HG03196 (cell line): ENCODE data around the gene GRIK4.

Experiments used
- ATAC-seq: cut with Tn5 transposase; IDR thresholded peaks from one replicate; pipeline ENCODE4 v1.9.1; 2021; ENCODE audit not compliant: unreplicated experiment

GRIK4 gene

DNA sequence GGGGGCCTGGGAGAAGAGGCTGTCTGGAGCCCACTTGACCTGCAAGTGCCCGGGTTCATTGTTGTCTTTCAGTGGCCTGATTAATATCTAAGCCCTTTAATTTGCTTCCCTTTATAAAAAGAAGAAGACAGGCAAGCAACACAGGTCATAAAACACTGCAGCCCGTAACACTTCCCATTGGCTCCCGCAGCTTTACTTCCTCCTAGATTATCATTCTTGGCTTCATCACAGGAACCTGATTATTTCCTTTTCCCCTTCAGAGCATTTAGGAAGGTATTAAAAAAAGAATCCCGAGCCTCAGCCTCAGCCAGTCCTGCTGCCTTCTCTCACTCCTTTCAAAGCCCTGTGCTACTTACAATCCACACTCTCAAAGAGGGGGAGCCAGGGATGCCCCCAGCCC lies 183.2 kb downstream of the GRIK4 start:
- ATAC-seq, result no peak

DNA sequence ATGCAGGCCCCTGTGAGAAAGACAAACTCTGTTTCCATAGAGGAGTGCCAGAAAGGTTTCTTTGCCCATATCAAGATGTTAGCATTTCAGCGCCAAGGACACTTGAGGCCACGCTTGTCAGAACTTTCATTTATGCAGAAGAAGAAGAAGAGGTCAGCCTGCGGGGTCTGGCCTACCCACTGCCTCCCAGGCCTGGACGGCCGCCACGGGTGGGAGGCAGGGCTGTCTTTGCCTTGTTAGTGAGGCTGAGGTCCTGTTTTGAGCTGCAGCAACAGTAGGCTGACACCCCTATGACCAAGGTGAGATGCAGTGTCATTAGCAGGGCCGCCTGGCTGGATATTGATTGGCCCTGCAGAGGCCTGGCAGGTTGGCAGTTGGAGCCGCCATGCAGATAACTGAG lies 183.9 kb downstream of the GRIK4 start:
- no peak for ATAC-seq

DNA sequence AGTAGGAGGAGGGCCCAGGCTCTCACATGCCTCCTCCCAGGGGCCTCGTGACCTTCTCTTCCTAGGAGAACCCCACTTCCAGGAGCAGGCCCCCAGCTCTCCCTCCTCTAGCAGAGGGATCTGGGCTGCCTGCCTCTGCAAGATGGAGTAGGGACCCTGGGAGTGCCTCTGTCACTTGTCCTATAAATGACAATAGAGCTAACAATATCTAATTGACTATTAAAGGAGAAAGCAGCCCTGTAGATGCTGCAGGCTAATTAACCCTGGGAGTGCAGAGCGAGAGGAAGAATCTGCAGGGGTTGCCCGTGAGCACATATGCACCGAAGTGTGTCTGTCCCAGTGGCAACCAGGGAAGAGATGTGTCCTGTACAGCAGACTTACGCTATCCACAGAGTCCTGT lies 184.4 kb downstream of the GRIK4 start:
- ATAC-seq, result no peak

DNA sequence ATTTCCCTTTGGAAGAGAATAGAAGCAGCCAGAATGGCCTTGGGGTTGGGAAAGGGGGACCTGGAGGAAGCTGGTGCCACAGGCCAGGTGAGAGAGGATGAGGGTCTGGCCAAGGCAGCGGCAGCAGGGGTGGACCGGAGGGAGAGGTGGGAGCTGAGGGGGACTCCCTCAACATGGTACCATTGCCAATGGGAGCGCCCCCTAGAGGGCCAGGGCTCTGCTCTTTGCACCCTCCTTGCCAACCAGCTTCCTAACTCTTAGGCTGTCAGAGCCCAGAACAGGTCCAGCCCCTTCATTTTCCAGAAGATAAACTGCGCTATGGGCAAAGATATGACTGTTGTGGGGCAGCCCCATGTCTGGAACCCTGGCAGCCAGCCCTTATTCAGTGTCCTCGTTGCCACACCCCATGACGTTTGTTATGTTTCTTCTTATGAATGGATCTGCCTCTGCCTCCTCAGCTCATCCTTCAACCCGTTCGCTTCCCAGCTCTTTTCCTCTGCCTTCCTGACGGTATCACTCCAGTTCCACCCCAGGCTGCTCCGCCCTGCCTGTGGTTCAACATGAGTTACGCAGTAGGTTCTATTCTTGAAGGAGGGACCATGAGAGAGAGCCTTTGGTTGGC lies 185.2 kb downstream of the GRIK4 start:
- no peak for ATAC-seq

DNA sequence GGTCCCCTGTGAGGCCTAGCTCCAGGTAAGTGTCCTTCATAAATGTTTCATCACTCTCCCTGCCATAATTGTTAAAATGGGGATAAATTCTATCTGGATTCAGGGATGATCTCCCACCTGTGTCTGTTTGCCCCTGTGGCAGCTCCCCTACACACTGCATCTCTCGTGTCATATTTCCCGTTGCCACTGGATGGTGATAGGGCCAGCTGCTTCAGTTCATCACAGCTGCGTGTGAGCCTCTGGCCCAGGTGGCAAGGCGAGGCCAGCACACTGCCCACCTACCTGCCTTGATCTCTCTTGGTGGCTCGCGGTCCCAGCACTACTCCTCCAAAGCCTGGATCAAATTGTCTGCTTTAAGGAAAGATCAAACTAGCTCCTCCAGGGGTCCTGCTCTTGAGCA lies 187.4 kb downstream of the GRIK4 start:
- ATAC-seq, result no peak

DNA sequence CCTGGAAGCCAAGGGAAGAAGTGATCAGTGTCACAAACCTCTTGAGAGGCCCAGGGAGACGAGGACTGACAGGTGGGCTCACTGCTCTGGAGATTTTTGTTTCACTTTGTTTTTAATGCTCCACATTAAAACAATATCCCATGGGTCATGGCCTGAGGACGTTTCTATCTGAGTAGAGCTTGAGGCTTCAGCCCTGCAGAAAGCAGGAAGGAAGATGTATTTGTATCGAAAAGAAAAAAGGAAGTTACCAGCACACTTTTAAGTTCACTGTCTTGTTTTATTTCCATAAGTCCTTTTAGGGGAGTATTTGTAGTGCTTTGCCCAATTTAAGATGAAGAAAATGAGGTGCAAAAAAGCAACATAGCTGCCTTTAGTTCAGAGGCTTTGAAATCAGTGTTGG lies 191.1 kb downstream of the GRIK4 start:
- no peak for ATAC-seq

DNA sequence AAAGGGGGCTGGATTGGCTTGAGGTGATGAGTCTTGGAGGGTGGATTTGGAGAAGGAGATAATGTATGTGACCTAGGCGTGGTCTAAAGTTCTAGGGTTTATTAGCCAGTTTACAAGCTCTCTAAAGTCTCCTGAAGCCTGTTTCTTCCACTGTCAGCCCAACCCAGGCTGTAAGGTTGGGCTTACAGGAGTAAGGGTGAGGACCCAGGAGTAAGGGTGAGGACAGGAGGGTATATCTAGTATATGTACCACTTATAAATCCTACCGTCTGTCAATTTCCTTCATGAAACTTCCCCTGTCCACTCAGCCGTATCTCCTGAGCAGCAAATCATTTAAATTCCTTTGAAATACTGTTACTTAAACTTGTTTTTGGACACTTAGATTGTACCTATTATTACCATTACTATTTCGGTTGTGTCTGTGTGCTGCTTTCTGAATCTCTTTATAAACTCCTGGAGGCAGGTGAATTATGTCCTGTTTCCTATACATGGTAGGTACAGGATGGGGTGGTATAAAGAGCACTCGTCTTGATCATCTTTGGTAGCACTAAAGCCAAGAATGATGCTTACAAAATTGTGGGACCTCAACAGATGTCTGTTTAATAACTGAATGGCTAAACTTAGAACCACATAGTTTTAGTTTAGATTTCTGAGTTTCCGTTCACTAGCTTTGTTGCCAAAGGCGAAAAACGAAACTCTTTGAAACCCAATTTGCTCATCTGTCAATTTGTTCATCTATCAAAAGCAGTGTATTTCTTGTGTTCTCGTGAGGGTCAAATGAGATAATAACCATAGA lies 192.0 kb downstream of the GRIK4 start:
- ATAC-seq, result peak; percentile 51

DNA sequence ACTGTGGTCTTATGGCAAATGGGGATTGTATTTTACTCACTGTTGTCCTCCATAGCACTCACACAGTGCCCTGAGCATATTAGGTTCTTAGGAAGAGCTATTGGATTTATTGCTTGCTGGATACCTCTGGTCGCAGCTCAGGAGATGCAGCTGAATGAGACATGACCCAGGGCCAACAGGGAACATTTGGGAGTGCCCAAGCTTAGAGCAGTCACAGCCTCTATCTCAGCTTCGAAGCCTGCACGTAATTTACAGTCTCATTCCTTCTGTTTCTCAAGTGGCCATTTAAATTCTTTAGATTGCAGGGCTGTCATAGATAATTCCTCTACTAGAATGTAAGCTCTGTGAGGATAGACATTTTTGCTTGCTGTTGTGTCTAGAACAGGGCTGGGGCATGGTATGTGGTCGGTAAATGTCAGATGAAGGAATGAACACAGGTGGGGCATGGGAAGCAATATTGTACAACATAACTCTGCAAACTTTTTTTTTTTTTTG lies 192.8 kb downstream of the GRIK4 start:
- no peak for ATAC-seq

DNA sequence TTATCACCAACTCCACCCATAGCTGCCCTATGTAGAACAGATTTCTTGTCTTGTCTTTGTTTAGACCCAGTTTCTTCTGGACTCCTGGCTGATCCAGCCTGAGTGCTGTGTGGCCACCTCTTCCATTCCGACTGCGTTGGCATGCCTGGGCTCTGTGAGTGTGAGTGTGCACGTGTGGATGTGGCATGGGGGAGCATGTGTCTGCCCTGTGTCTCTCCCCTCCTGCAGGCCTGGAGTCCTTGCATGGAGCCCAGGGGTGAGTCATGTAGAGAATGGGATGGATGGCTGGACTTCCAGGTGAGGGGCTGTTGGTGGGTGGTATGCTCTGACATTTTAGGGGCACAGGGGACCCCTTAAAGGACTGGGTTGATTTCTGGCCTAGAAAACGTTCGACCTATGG lies 194.7 kb downstream of the GRIK4 start:
- no peak for ATAC-seq

DNA sequence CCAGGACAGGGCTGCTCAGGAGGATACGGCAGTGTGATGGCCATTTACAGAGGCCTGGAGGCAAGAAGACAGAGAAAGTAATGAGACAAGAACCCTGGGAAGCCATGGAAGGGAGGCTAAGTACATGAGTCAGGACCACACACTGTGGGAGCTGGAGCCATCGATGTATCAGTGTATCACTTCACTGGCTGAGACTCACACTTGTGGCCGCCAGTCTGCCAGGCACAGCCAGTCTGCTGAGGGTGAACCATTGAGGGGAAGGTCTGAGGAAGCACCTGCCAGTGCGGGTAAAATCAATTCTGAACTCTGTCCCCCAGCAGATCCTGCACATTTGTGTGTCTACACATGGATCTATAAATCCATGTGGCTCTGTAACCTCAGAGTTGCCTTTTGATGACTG lies 195.6 kb downstream of the GRIK4 start:
- no peak for ATAC-seq

DNA sequence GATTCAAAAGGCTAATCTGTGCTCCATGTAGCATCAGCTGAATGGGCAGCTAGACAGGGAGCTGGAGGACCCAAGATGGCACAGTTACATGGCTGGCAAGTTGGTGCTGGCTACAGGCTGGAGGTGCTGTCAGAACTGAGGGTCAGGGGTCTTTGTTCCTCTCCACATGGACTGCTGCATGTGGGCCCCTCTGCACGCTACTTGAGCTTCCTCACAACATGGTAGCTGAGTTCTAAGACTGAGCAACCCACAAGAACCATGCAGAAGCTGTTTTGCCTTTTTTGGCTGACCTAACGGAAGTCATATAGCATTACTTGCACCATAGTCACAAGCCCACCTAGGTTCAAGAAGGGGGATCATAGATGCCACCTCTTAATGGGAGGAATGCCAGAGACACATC lies 196.1 kb downstream of the GRIK4 start:
- ATAC-seq, result no peak

DNA sequence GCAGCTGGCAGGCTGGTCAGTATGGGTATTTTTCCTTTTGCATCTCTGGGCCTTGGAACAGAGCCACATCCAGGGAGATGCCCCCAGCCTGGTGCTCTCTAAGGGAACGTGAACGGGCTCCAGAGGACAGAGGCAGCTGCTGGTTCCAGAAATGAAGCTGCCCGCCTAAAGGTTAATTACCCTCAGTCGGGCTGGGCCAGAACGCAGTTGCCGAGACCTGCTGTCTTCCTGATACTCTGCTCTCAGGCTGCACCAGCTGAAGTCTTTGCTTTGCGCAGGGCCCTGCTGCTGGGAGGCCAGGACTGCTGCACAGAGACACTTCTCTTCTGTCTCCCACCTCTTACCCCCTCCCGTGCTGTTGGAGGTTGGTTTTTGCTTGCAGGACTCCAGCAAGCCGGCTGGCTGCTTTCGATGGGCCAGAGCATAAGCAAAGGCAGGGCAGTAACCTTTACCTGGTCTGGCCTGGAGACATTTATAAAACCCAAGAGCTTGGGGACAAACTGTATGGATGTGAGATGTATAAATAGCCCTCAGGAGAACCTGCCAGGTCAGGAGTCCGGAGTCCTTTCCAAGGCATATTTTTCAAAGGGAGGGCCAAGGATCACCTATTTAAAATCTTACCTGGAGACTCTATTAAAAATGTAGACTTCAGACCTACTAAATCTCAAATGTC lies 197.1 kb downstream of the GRIK4 start:
- no peak for ATAC-seq

DNA sequence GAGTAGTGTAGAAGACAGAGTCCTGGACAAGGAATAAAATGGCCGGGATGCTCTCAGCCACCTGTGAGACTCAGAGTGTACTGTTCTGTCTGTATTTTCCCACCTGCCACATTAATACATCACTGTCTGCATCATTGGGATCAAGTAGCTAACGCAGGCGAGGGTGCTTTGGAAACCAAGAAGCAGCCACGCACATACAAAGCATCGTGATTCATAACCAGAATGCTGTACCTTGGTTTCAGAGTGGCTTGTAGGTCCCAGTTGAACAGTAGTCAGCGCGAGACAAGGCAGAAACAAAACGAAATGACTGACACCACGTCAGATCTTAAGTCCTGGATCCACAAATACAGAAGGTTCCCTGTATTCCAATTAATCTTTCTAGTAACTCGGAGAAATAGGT lies 198.3 kb downstream of the GRIK4 start:
- ATAC-seq, result peak; percentile 64

DNA sequence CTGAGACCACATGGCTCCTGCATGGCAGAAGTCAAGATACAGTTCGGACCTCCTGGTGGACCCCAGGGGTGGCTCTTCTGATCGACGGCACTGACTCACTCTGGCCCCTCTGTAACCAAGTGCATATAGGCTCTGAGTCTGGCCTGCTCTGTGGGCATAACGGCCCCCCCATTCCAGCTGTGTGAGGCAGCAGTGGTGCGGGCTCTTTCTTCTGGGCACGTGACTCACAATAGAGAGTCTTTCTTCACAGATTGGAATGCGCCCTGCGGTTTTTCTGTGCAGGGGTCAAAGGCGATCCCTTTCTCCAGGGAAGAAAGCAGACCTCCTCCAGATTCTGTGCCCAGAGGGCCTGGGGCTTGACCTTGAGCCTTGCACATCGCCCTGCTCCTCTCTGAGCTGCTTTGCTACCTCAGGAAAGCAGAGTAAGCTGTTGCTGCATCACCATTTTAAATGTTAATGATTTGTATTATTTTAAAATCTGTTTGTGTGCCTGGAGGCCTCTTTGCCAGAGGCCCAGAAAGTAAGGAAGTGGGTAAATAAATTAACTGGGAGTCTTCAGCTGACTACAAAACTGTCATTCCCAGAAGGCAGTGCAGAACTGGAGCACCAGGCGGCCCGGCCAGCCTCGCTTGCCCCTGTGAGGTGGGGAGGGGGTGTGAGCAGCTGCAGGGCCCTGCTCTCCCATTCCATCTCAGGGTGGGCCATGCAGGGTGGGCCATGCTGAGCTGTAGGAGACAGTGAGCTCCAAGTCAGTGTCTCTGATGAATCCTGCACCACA lies 199.0 kb downstream of the GRIK4 start:
- ATAC-seq, result no peak

DNA sequence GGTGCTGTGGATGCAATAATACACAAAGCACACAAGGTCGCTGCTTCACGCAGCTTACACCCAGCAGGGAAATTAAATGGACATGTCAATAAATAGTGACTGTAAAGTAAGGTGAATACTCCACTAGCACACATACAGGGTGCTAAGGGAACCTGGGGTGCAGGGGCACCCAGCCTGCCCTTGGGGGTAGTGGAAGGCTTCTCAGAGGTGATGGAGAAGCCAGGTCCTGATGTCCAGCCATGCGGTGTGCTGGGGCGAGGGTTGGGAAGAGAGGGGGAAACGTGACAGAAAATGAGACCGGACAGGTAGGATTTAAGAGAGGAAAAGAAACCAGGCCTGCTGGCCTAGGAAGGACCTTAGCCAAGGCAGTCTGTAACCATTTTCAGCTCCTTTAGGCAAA lies 200.5 kb downstream of the GRIK4 start:
- no peak for ATAC-seq

DNA sequence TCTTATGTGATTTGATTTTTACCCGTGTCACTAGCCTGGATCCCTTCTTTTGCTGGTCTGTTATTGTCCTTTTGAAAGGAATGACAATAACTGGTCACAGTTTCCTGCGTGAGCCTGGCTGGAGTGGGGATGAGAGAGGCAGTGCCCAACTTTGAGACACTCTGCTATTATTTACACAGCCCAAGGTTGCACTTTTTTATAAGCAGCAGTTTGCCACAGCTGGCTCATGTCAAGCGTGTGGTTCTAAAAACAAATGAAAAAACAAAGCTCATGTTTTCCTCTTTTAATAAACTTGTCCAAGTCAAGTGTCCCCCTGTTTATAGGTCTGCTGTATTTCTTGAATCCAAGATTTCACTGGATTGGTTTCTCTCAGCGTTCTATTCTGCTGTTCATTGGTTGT lies 201.3 kb downstream of the GRIK4 start:
- ATAC-seq, result no peak

DNA sequence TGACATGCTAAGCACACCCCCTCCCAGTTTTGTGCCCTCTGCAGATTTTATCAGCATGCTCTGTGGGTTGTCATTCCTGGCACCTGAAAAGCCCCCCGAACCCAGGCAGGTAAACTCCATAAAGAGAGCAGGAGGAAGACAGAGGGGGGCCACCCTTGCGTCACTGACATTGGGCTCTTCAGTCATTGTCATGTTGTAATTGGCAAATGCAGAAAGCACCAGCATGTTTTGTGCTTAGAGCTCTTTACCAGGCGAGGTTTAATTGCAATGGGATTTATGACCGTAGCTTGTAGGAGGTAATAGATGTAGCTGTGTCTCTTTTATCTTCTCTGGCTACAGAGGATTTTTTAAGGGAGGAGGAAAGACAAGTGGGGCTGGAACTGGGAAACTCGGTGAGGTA lies 201.7 kb downstream of the GRIK4 start:
- ATAC-seq, result no peak

DNA sequence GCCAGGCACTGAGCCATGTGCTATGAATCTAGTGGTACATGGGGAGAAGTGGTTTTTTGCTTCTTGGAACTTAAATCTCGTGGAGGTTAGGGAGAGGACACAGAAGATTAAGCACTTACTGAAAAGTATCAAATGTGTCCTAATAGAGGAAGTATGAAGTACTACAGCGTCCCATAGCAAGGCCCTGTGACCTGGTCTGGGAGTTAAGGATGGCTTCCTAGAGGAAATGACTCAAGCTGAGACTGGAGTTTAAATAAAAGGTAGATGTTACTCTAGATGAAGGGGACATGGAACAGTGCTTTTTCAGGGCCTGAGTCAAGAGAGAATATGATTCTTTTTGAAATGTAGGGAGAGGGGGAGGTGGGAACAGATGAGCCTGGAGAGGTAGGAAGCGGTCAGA lies 202.9 kb downstream of the GRIK4 start:
- no peak for ATAC-seq

DNA sequence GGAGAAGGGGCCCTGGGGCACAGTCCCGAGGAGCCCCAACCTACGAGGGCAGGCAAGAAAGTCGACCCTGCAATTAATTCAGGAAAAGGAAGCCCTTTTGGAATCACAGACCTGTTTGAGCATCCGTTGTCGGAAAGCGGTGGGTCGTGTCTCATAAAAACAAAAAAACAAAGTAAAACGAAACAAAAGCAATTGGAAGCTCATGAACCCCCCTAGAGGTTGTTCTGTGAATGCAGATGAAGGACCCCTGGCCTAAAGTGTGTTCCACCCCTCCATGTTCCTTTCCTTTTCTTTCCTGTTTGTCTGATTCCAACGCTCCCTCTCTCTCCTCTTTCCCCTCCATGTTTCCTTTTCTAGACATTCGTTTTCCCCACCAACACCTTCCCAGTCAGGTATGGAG lies 203.7 kb downstream of the GRIK4 start:
- no peak for ATAC-seq

DNA sequence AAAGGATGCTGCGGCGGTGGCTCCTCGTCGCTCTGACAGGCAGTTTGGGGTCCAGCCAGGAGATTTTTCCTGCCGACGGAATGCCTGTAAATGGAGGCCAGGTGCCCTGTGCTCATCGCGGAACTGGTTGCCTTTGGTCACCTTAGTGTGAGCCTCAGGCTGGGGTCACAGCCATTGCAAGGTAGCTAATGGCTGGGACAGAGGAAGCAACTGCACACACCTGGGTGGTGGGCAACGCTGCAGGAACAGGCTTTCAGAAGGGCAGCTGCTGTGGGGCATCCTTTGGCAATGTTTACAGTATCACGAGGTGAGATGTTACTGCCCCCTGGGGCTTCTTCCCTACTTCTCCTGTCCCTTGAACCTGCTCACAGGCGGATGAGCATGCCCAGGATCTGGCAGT lies 205.5 kb downstream of the GRIK4 start:
- ATAC-seq, result no peak

DNA sequence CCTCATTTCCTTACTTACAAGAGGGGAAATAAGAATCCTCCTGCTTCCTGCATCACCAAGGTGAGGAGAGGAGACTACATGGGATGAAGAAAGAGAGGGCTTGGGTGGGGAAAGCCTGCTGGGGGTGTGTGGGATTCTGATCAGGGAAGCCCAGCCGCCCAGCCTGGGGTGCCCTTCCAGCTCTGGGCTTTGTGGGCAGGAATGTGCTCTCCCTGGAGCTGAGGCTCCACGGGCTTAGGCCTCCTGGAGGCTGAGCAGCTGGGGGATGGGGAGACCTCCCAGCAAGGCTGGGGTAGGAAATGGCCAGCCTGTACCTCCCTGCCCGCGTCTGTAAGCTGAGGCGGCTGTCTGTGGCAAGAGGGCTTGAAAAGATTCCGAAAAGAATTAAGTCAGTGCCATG lies 206.1 kb downstream of the GRIK4 start:
- no peak for ATAC-seq
